ENCODE measurements around the gene IQGAP3. TPM values are rescaled to one million over a fixed set of nuclear protein-coding genes. Genes with fewer than 3 reads are reported as not detected.

The IQGAP3 gene
- total RNA-seq, 1 donor from 2014 or later: 1.3 TPM

- peak; percentile 13 for ATAC-seq
- Histone ChIP-seq H3K9me3 (no peaks in the 10 kb centered on the region), H3K27me3 (no peaks in the 10 kb centered on the region), H3K27ac (peak overlapping the region; percentile 47), H3K4me1 (peaks cover 77% of the 10 kb centered on the region), H3K4me3 (no peak overlapping the region), H3K36me3 (no peaks in the 10 kb centered on the region)
- DNase-seq: no peak
- TF ChIP-seq CTCF (IDR thresholded peaks at IDR 0.05): peak; percentile 10
- intact Hi-C loops (cut with DNase I): no loop called here
Observed at GRCh38 chr1:156489166-156489934, 83.0 kb downstream of the IQGAP3 start.

GRCh38 chr1:156488566-156489165 lies 83.7 kb downstream of the IQGAP3 start:
- Histone ChIP-seq H3K36me3 (no peaks in the 10 kb centered on the region), H3K4me1 (peaks cover 74% of the 10 kb centered on the region), H3K4me3 (no peak overlapping the region), H3K9me3 (no peaks in the 10 kb centered on the region), H3K27ac (peak overlapping the region; percentile 58), H3K27me3 (no peaks in the 10 kb centered on the region)
- DNase-seq: no peak
- ATAC-seq: no peak
- TF ChIP-seq CTCF (IDR thresholded peaks at IDR 0.05): no peak
- intact Hi-C loops (cut with DNase I): no loop called here

GRCh38 chr1:156487862-156488261 lies 84.5 kb downstream of the IQGAP3 start:
- Histone ChIP-seq H3K9me3 (no peaks in the 10 kb centered on the region), H3K4me1 (peaks cover 66% of the 10 kb centered on the region), H3K27ac (peak overlapping the region; percentile 58), H3K36me3 (peaks cover 6% of the 10 kb centered on the region), H3K27me3 (no peaks in the 10 kb centered on the region), H3K4me3 (no peak overlapping the region)
- DNase-seq (no peak), ATAC-seq (no peak)
- no peak for TF ChIP-seq CTCF (IDR thresholded peaks at IDR 0.05)
- intact Hi-C loops (cut with DNase I): no loop called here

- Histone ChIP-seq H3K27me3 (no peaks in the 10 kb centered on the region), H3K9me3 (no peaks in the 10 kb centered on the region), H3K27ac (no peak overlapping the region), H3K4me3 (no peak overlapping the region), H3K4me1 (peaks cover 54% of the 10 kb centered on the region), H3K36me3 (peaks cover 18% of the 10 kb centered on the region)
- TF ChIP-seq CTCF (IDR thresholded peaks at IDR 0.05): no peak
- DNase-seq: no peak
- intact Hi-C loops (cut with DNase I): no loop called here
- no peak for ATAC-seq
Observed at GRCh38 chr1:156486421-156487344, 85.7 kb downstream of the IQGAP3 start.

- Histone ChIP-seq H3K4me3 (no peak overlapping the region), H3K36me3 (peaks cover 25% of the 10 kb centered on the region), H3K27ac (no peak overlapping the region), H3K9me3 (no peaks in the 10 kb centered on the region), H3K4me1 (peaks cover 53% of the 10 kb centered on the region), H3K27me3 (no peaks in the 10 kb centered on the region)
- ATAC-seq (no peak), DNase-seq (no peak)
- intact Hi-C loops (cut with DNase I): no loop called here
- TF ChIP-seq CTCF (IDR thresholded peaks at IDR 0.05): no peak
Observed at GRCh38 chr1:156485984-156486383, 86.4 kb downstream of the IQGAP3 start.

Measured in upper lobe of right lung (tissue), 1 donor.